Measurements from ENCODE around the gene AKAP13. TPM values are rescaled to one million over a fixed set of nuclear protein-coding genes. Genes with fewer than 3 reads are reported as not detected.

AKAP13 gene
- polyA plus RNA-seq, 3 donors, result 42.2 to 83.3 (median 49.0) TPM

- H3K27ac ChIP-seq (ENCODE audit: low read depth, low read length), result no peak overlapping the region
- 70 to 91% (median 82%) methylated on average over 5 of the region's 5 CpGs for WGBS, 3 donors
Measured at GRCh38 chr15:85673326-85673725, 292.9 kb downstream of the AKAP13 start.

DNA sequence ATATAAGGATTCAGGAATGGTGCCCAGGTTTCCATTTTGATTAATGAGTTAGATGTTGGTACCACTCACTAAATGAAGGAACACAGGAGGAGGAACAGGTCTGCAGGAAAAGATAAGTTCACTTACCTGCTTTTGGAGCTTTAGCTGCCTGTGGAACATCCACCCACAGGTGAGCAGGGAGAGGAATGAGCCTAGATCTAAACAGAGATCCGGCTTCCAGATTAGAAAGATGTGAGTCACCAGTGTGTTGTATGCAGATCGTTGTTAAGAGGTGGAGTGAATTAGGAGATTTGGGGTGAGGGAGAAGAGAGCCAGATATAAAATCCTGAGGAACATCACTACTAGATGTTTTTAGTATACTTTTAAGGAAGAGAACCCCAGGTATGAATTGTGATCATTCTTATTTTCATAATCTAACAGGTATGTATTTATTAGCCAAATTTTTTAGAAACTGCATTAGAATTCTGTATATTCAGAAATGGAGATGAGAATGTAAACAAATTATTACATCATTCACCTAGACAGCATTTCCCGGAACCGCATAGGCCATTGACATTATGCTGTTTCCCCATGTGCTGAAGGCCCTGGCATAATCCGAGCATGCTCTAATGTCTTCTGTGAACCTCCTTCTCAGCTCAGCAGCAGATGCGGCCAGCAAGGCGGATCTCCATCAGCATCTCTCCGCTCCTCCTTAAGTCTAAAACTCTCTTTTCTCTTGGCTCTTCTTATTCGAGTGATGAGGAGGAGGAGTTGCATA, 296.1 kb downstream of the AKAP13 start:
- H3K27ac ChIP-seq (ENCODE audit: low read depth, low read length), result no peak overlapping the region
- 88 to 90% (median 89%) methylated on average over 9 of the region's 9 CpGs for WGBS, 3 donors

DNA sequence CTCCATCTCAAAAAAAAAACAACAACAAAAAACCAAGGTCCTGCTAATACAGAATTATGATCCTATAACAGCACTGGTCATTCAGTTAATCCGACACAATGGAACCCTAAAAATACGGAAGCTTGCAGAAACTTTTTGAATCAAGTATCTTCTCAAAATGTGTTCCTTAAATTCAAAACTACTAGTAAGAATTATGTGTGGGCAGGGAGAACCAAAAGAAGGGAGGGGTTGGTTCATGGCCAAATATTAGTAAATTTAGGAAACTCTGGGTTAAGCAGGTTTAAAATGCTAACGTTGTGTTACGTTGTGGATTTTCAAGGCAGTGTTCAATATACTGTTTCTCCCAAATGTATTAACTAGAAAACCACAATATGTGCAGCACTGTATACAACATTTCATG, 298.8 kb downstream of the AKAP13 start:
- WGBS, 3 donors, result 72 to 82% (median 77%) methylated on average over 4 of the region's 4 CpGs
- H3K27ac ChIP-seq (ENCODE audit: low read depth, low read length), result no peak overlapping the region

DNA sequence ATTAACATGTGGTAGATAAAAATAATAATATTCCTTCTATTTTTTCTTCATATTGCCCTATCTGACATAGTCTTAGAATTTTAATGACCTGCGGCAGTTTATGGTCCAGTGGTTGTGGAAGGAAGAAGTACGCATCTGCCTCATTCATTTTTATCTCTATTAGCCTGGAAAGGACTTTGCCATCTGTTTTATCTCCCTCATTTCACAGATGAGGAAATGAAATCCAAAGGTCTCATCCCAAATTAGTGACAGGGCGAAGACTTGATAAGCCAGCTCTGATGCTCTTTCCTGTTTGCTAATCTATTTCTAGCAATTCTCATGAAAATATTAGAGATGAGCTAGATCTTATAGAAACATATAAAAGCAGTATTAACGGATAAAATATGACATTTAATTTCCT, 301.0 kb downstream of the AKAP13 start:
- no peak overlapping the region for H3K27ac ChIP-seq (ENCODE audit: low read depth, low read length)
- 81 to 93% (median 86%) methylated on average over 4 of the region's 4 CpGs for WGBS, 3 donors

DNA sequence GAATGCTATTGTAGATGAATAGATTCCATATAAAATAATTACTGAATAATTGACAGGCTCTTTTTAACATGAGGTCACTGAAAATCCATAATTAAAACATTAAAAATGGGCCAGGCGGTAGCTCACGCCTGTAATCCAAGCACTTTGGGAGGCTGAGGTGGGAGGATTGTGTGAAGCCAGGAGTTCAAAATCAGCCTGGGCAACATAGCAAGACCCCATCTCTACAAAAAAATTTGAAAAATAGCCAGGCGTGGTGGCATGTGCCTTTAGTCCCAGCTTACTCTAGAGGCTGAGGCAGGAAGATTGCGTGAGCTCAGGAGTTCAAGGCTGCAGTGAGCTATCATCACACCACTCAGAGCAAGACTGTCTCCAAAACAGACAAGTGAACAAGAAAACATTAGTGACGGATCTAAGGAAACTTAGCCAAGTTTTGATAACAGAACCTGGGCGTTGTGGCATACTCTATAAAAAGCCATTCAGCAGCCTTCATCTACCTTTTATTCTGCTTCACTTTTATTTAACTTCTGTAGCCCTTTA, 303.8 kb downstream of the AKAP13 start:
- H3K27ac ChIP-seq (ENCODE audit: low read depth, low read length), result no peak overlapping the region
- 77 to 89% (median 88%) methylated on average over 6 of the region's 6 CpGs for WGBS, 3 donors

DNA sequence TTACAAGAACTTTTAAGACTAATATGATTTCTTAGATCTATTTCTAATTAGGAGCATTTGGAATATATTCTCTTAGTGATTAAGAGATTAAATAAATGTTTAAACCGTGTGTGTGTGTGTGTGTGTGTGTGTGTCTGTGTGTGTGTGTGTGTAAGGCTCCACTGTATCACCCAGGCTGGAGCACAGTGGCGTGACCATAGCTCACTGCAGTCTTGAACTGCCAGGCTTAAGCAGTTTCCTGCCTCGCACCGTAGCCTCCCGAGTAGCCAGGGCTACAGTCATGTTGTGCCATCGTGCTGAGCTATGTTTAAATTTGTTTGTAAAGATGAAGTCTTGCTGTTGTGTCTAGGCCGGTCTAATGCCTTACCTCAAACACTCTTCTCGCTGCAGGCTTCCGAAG, 305.0 kb downstream of the AKAP13 start:
- 89 to 90% (median 89%) methylated on average over 9 of the region's 9 CpGs for WGBS, 3 donors
- H3K27ac ChIP-seq (ENCODE audit: low read depth, low read length), result no peak overlapping the region

GRCh38 chr15:85687329-85687728, 306.9 kb downstream of the AKAP13 start:
- 67 to 88% (median 80%) methylated on average over 2 of the region's 2 CpGs for WGBS, 3 donors
- no peak overlapping the region for H3K27ac ChIP-seq (ENCODE audit: low read depth, low read length)

- H3K27ac ChIP-seq (ENCODE audit: low read depth, low read length), result no peak overlapping the region
- 22 to 48% (median 27%) methylated on average over 3 of the region's 3 CpGs for WGBS, 3 donors
Measured at GRCh38 chr15:85688711-85689110, 308.3 kb downstream of the AKAP13 start.

DNA sequence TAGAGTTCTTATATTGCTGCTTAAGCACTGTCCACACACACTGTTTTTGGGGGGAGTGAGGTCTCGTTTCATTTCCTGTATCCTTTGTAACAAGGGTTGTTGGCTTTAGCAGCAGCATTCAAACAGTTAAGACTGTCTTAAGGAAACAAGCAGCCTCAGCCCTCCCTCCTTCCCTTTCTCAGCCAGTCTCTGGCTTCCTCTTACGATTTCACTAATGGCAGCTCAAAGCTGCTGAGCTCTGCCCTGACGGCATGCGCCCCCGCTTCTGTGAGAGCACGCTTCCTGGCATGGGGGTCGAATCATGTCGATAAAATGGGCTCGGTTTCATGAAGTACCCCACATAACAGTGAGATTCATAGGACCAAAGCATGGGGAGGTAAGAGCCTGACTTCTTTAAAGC, 309.3 kb downstream of the AKAP13 start:
- WGBS, 3 donors, result 0 to 40% (median 2%) methylated on average over 9 of the region's 9 CpGs
- peak overlapping the region; percentile 5 for H3K27ac ChIP-seq (ENCODE audit: low read depth, low read length)

DNA sequence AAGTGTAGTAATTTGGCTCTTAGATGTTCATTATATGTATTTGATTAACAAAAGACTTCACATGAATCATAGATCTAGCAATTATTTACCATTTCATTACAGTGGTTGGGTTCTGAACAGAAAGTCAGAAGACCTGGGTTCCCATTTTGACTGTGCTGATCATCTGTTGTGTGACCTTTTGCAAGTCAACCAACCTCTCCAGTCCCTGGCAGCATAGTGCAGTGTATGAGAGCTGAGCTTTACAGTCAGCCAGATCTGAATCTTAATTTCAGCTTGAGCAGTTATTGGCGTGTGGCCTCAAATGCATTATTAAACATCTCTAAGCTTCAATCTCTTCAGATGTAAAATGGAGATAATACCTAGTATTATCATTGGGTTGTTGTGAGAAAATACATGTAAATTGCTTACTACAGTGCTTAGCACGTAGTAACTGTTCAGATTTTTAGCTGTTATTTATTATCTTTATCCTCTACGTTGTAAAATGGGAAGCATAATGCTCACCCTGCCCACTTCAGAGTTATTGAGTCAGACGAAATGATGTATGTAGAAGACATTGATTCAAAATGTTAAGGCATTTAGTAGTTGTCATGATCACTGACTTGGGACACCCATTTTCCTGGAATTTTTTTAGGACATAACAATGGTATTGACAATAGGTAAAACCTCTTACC, 310.3 kb downstream of the AKAP13 start:
- 63 to 83% (median 66%) methylated on average over 4 of the region's 4 CpGs for WGBS, 3 donors
- no peak overlapping the region for H3K27ac ChIP-seq (ENCODE audit: low read depth, low read length)

DNA sequence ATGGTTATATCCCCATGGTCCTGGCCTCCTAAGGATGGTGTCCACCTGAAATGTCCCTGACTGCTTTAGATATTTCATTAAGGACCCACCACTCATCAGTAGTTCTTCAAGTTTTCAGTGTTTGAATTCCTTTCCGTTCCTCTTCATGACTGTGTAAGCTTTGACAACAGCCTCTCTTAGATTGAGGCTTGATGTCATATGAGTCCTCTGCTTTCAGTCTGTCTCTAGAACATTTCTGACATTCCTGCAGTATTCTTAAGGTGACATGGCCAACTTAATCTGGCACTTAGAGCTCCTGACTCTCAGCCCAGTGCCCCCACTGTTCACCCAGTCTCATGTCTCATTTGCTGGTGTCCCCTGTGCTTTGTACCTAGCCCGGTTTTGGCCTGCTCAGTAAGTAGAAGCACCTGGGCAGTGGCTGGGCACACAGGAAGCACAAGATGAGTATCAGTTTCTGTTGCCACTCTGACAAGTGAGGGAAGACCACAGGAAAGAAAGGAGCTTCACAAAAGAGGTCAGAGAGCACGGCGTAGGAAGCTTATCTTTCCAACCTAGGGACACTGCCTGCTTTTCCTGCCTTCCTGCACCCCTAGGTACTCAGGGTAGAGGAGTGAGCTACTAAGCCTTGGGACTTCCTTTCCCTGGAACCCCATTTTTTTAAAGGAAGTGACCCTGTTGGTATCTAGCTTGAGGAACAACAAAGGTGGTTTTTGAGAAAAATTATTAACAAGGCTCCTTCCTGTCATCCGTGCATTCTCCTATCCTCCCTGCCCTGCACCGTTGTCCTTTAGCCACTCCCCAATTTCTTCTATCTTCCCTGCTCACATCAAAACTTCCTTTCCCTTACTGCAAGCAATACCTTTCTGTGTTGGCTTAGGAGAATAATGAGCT, 311.2 kb downstream of the AKAP13 start:
- WGBS, 3 donors, result 49 to 78% (median 50%) methylated on average over 6 of the region's 6 CpGs
- H3K27ac ChIP-seq (ENCODE audit: low read depth, low read length), result no peak overlapping the region

- WGBS, 3 donors, result 81 to 91% (median 88%) methylated on average over 6 of the region's 6 CpGs
- H3K27ac ChIP-seq (ENCODE audit: low read depth, low read length), result no peak overlapping the region
Measured at GRCh38 chr15:85692321-85692720, 311.9 kb downstream of the AKAP13 start.

- WGBS, 3 donors, result 74 to 87% (median 86%) methylated on average over 5 of the region's 5 CpGs
- H3K27ac ChIP-seq (ENCODE audit: low read depth, low read length), result no peak overlapping the region
Measured at GRCh38 chr15:85692873-85693272, 312.5 kb downstream of the AKAP13 start.

DNA sequence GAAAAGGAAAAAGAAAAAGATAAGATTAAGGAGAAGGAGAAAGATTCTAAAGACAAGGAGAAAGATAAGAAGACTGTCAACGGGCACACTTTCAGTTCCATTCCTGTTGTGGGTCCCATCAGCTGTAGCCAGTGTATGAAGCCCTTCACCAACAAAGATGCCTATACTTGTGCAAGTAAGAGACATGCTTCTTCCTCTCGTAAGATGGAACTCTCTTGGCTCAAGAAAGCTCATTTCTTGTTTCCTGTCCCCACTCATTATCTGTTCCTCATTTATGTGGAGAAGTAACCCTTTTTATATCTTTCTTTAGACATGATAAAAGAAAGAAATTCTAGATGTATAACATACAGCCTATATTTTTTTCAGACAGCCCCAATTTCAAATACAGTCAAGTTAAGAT, 312.9 kb downstream of the AKAP13 start:
- WGBS, 3 donors, result 48 to 59% (median 49%) methylated on average over 2 of the region's 2 CpGs

DNA sequence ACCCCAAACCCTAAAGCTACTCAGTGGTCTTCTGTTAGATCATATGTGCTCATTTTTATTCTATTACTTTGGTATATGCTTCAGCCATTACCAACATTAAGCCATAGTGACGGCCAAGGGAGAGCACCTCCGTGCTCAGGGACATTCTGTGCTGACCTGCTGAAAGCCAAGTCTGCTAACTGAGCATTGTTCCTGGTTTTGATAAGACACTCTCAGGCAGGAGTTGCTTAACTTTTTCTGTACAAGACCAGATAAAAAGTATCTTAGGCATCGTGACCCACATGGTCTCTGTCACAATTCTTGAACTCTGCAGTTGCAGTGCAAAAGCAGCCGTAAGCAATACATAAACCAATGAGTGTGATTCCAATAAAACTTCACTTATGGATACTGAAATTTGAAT, 313.7 kb downstream of the AKAP13 start:
- H3K27ac ChIP-seq (ENCODE audit: low read depth, low read length), result no peak overlapping the region
- WGBS, 3 donors, result 66 to 81% (median 71%) methylated on average over 4 of the region's 4 CpGs

More for the DNA sequence above, 312.9 kb downstream of the AKAP13 start:
- no peak overlapping the region for H3K27ac ChIP-seq (ENCODE audit: low read depth, low read length)

- no peak overlapping the region for H3K27ac ChIP-seq (ENCODE audit: low read depth, low read length)
- WGBS, 3 donors, result 80 to 84% (median 83%) methylated on average over 3 of the region's 3 CpGs
Measured at GRCh38 chr15:85700767-85701166, 320.4 kb downstream of the AKAP13 start.

DNA sequence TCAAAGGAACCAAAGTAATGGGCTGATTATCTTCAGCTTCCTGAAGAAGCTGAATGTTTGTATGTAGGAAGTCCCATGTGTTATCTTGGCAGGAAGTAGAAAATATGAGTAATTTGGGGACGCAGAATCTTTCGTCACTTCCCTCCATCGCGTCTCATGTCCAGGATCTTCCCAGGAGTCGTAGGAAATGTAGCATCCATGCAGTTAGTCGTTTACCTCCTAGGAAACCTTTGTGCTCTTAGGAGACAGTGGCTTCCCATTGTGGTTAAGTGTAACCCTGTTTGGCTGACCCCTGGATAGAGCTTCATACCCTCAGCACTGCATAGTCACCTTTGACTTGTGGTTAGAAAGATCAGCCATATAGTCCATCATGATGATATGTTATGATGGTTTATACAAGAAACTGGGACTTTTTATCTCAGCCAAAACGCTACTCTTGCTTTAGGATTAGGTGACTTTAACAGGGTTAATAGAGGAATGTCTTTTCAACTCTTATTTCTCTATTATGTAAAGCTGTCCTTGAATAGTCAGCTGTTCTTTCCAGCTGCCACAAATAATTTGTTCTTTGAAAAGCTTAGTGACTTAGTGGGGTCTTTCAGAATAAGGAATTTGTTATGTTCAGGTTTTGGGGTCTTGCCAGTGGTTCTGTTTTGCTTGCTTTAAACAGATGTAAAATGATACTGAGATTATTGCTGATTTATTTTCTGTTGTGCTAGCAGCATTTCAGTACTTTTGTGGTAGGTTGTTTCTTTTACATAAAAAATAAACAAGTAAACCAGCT, 322.1 kb downstream of the AKAP13 start:
- WGBS, 3 donors, result 18 to 62% (median 24%) methylated on average over 7 of the region's 7 CpGs
- no peak overlapping the region for H3K27ac ChIP-seq (ENCODE audit: low read depth, low read length)

GRCh38 chr15:85704066-85704465, 323.7 kb downstream of the AKAP13 start:
- no peak overlapping the region for H3K27ac ChIP-seq (ENCODE audit: low read depth, low read length)
- WGBS, 3 donors, result 31 to 76% (median 68%) methylated on average over 4 of the region's 4 CpGs

Measured in adipose tissue (tissue), 3 donors.